Right lobe of liver (tissue), 6 donors: ENCODE results near the gene SGK2. TPM values are rescaled to one million over a fixed set of nuclear protein-coding genes. Genes with fewer than 3 reads are reported as not detected.

ENCODE experiments used
- ATAC-seq, 4 donors: fragments of 200-7000 bp; cut with Tn5 transposase; one replicate each; pipeline ENCODE4 v1.9.1; 2020; ENCODE audit warnings: mild to moderate bottlenecking in 4 of 4, moderate library complexity in 4 of 4
- DNase-seq, 3 donors: peaks; one replicate each; pipeline ENCODE4 v3.0.0-alpha.2; 2020
- H3K27ac ChIP-seq, 3 donors: fragments of 200-600 bp; one replicate each; pipeline ENCODE4 v1.8.0; 2022
- H3K27me3 ChIP-seq, 2 donors: fragments of 200-600 bp; one replicate each; pipeline ENCODE4 v1.8.0; 2022
- H3K36me3 ChIP-seq, 4 donors: fragments of 200-600 bp; sonication (generic) in 1 of 4; one replicate each; pipeline versions ENCODE4 v1.5.1 to v1.8.0; 2017 to 2022; ENCODE audit warnings: control low read depth in 1 of 4
- H3K4me1 ChIP-seq, 4 donors: fragments of 200-600 bp; sonication (generic) in 1 of 4; one replicate each; pipeline versions ENCODE4 v1.5.1 to v1.8.0; 2017 to 2022; ENCODE audit warnings: control low read depth in 1 of 4
- H3K4me3 ChIP-seq, 3 donors: fragments of 200-600 bp; one replicate each; pipeline ENCODE4 v1.8.0; 2022
- H3K9me3 ChIP-seq, 4 donors: fragments of 200-600 bp; sonication (generic) in 1 of 4; one replicate each; pipeline versions ENCODE4 v1.5.1 to v1.8.0; 2017 to 2022; ENCODE audit warnings: control low read depth in 1 of 4
- POLR2A ChIP-seq: fragments of 450-650 bp; IDR thresholded peaks from one replicate; pipeline ENCODE4 v1.6.1; 2017; ENCODE audit warnings: antibody characterized with exemption, mild to moderate bottlenecking
- WGBS: methylation state at CpG from one replicate; pipeline ENCODE4 v1.1.6; 2018; ENCODE audit warnings: low coverage, low lambda C conversion rate; ENCODE audit not compliant: insufficient coverage; ENCODE audit errors: missing lambda C conversion rate; 5-methylcytosine and 5-hydroxymethylcytosine counted together
- intact Hi-C, 2 donors: fragments of 100-400 bp; cut with DNase I; formaldehyde crosslinking; loops; one replicate each; pipeline versions ENCODE4 v1.11.2 to v1.14.1; 2022
- total RNA-seq, 6 experiments: library from RNA; depleted of rRNA in 2 of 6; stranded (reverse); fragments of >200 nt in 2 of 6; fragmentation: NEBNext Ultra II Directional in 3 of 6; extraction: Animal tissue kit (Norgen Biotek cat#: 25700) in 3 of 6; gene quantifications; one replicate each; pipeline versions ENCODE4 v1.1.0 to v1.2.4, GENCODE V29; 2016 to 2023
- TF ChIP-seq, protein P1 (sequence below), 4 donors: fragments of 200-600 bp in 3 of 4; fragments of 450-650 bp in 1 of 4; IDR thresholded peaks; one replicate each; pipeline versions ENCODE4 v1.5.1 to v1.8.0; 2016 to 2022; ENCODE audit warnings: antibody characterized with exemption in 4 of 4, mild to moderate bottlenecking in 2 of 4
- donor health status: DM: no; HTN: yes; CAD: no.
- donor health status: DM: no; HTN: no; CAD: no.
- donor health status: DM: no; HTN: no; CAD: no.
- donor health status: DM: no; HTN: yes; CAD: no.
- donor health status: DM: no; HTN: yes; CAD: no.

The SGK2 gene
- total RNA-seq, 6 experiments from 2014 or later: 47.3 to 80.2 (median 66.9) TPM

DNA sequence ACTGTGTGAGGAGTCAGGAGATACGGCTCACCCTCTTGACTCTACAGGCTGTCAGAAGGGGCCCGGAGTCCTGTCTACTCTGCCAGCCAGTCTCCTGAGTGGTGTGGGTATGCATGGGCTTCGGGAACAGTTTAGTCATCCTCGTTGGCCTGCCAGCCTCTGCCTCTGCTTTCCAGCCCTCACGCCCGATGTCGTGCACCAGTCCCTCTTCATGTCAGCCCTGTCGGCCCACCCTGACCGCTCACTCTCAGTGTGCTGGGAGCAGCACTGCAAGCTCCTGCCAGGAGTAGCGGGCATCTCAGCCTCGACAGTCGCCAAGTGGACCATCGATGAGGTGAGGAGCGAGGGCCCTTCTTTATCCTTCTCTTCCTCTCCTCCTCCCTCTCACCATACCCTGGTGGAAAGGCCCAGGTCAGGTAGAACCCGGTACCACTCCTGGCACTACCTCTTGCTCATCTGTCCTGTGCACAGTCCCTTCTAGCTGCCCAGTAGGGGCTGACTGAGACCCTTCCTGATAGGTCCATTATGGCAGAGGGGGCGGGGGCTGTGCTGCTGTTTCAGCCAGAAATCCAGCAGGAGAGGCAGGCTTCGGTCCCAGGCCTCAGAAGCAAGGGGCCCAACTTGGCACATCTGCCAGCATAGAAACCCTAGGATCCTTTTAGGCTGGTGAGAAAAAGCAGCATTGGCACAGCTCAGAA, 18.7 kb upstream of the SGK2 start:
- DNase-seq: no peak
- no peaks in the 10 kb centered on the region for H3K36me3 ChIP-seq
- TF ChIP-seq, protein P1, sequence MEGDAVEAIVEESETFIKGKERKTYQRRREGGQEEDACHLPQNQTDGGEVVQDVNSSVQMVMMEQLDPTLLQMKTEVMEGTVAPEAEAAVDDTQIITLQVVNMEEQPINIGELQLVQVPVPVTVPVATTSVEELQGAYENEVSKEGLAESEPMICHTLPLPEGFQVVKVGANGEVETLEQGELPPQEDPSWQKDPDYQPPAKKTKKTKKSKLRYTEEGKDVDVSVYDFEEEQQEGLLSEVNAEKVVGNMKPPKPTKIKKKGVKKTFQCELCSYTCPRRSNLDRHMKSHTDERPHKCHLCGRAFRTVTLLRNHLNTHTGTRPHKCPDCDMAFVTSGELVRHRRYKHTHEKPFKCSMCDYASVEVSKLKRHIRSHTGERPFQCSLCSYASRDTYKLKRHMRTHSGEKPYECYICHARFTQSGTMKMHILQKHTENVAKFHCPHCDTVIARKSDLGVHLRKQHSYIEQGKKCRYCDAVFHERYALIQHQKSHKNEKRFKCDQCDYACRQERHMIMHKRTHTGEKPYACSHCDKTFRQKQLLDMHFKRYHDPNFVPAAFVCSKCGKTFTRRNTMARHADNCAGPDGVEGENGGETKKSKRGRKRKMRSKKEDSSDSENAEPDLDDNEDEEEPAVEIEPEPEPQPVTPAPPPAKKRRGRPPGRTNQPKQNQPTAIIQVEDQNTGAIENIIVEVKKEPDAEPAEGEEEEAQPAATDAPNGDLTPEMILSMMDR (IDR thresholded peaks at IDR 0.05): no peak
- intact Hi-C loops: loop anchor here (10.0 kb wide), 3 partner anchors 125 to 155 kb away; partner anchors contain the start of gene MYBL2 (in 1 of the 2)
- no peak for ATAC-seq
- WGBS: 66% methylated on average over 4 of the region's 17 CpGs
- H3K9me3 ChIP-seq: no peaks in the 10 kb centered on the region
- H3K27me3 ChIP-seq: no peaks in the 10 kb centered on the region
- peaks cover 0 to 16% (median 7%) of the 10 kb centered on the region in 4 donors for H3K4me1 ChIP-seq
- H3K27ac ChIP-seq: no peak overlapping the region
- H3K4me3 ChIP-seq: no peak overlapping the region

DNA sequence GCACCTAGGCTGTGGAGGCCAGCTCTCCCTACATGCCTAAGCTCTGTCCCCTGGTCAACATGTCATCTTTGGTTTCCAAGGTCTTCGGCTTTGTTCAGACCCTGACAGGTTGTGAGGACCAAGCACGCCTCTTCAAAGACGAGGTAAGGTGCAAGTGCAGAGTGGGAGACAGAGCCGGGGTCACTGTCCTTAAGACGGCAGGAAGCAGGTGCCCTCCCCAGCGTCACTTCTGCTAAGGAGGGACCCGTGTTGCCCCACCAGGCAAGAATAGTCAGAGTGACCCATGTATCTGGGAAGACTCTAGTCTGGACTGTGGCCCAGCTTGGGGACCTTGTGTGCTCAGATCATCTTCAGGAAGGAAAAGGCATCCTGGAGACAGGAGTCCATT, 18.2 kb upstream of the SGK2 start:
- Histone ChIP-seq H3K9me3 (no peaks in the 10 kb centered on the region), H3K36me3 (no peaks in the 10 kb centered on the region), H3K27ac (no peak overlapping the region), H3K4me1 (peaks cover 0 to 16% (median 7%) of the 10 kb centered on the region in 4 donors), H3K27me3 (no peaks in the 10 kb centered on the region), H3K4me3 (no peak overlapping the region)
- WGBS: no CpG with 5 or more reads among the region's 7 CpGs
- intact Hi-C loops: loop anchor here in 1 of 2 donors (10.0 kb wide), 1 partner anchor 124 kb away; the partner anchor contains the start of gene MYBL2
- no peak for ATAC-seq
- no peak for TF ChIP-seq POLR2A
- TF ChIP-seq, protein P1 (IDR thresholded peaks at IDR 0.05): no peak
- no peak for DNase-seq

GRCh38 chr20:43541214-43541613, 17.6 kb upstream of the SGK2 start:
- intact Hi-C loops: loop anchor here in 1 of 2 donors (10.0 kb wide), 1 partner anchor 124 kb away; the partner anchor contains the start of gene MYBL2
- H3K9me3 ChIP-seq: no peaks in the 10 kb centered on the region
- no peak overlapping the region for H3K27ac ChIP-seq
- no peak overlapping the region for H3K4me3 ChIP-seq
- no peaks in the 10 kb centered on the region for H3K27me3 ChIP-seq
- H3K4me1 ChIP-seq: peaks cover 0 to 16% (median 7%) of the 10 kb centered on the region in 4 donors
- 63% methylated on average over 2 of the region's 2 CpGs for WGBS
- no peak for DNase-seq
- TF ChIP-seq, protein P1 (IDR thresholded peaks at IDR 0.05): no peak
- TF ChIP-seq POLR2A: no peak
- H3K36me3 ChIP-seq: no peaks in the 10 kb centered on the region
- ATAC-seq: no peak

- Histone ChIP-seq H3K27me3 (no peaks in the 10 kb centered on the region), H3K4me3 (no peak overlapping the region), H3K36me3 (no peaks in the 10 kb centered on the region), H3K9me3 (no peaks in the 10 kb centered on the region), H3K27ac (no peak overlapping the region), H3K4me1 (peaks cover 0 to 16% (median 7%) of the 10 kb centered on the region in 4 donors)
- DNase-seq (no peak), ATAC-seq (no peak)
- whole genome bisulfite sequencing: 70% methylated on average over 5 of the region's 5 CpGs
- no peak for TF ChIP-seq POLR2A
- TF ChIP-seq, protein P1 (IDR thresholded peaks at IDR 0.05): no peak
- intact Hi-C loops: loop anchor here in 1 of 2 donors (10.0 kb wide), 1 partner anchor 123 kb away; the partner anchor contains the start of gene MYBL2
Observed at GRCh38 chr20:43542161-43542560, 16.7 kb upstream of the SGK2 start.
